Trophoblast cell (in vitro differentiated cells and primary cell): ENCODE measurements around the gene ZNF141.

Experiments
- DNase-seq, 2 donors: peaks; one replicate each; pipeline ENCODE4 v3.0.0-alpha.2; 2016
- H2AFZ ChIP-seq: 2 replicates; pipeline ENCODE4 v1.6.1; 2013; ENCODE audit warnings: low read length, moderate library complexity, mild to moderate bottlenecking; ENCODE audit not compliant: insufficient read depth, poor library complexity
- H2AK5ac ChIP-seq: 2 replicates; pipeline ENCODE4 v1.6.1; 2013; ENCODE audit warnings: mild to moderate bottlenecking, low read length
- H2BK120ac ChIP-seq: 2 replicates; pipeline ENCODE4 v1.6.1; 2013; ENCODE audit warnings: low read length, mild to moderate bottlenecking, moderate library complexity; ENCODE audit not compliant: insufficient read depth, poor library complexity
- H2BK12ac ChIP-seq: 2 replicates; pipeline ENCODE4 v1.6.1; 2013; ENCODE audit warnings: mild to moderate bottlenecking, low read length, moderate library complexity
- H2BK5ac ChIP-seq: 2 replicates; pipeline ENCODE4 v1.6.1; 2013; ENCODE audit warnings: low read length, low read depth, moderate library complexity, mild to moderate bottlenecking; ENCODE audit not compliant: poor library complexity
- H3K14ac ChIP-seq: 2 replicates; pipeline ENCODE4 v1.6.1; 2013; ENCODE audit warnings: mild to moderate bottlenecking, low read length
- H3K18ac ChIP-seq: 2 replicates; pipeline ENCODE4 v1.6.1; 2013; ENCODE audit warnings: mild to moderate bottlenecking, low read length
- H3K23ac ChIP-seq: 2 replicates; pipeline ENCODE4 v1.6.1; 2013; ENCODE audit warnings: low read length
- H3K27ac ChIP-seq: 2 replicates; pipeline ENCODE4 v1.5.1; 2013; ENCODE audit warnings: low read depth, mild to moderate bottlenecking, inconsistent platforms, low read length, moderate library complexity
- H3K27me3 ChIP-seq: 2 replicates; pipeline ENCODE4 v1.6.1; 2013; ENCODE audit warnings: inconsistent platforms, mild to moderate bottlenecking, low read length, moderate library complexity; ENCODE audit not compliant: insufficient read depth
- H3K36me3 ChIP-seq, 2 experiments: 1 replicate in 1 of 2; 2 replicates in 1 of 2; pipeline ENCODE4 v1.6.1; 2013; ENCODE audit warnings: low read length in 2 of 2, mild to moderate bottlenecking in 2 of 2, moderate library complexity in 1 of 2; ENCODE audit not compliant: insufficient read depth in 2 of 2, control insufficient read depth in 1 of 2
- H3K4ac ChIP-seq: 2 replicates; pipeline ENCODE4 v1.6.1; 2013; ENCODE audit warnings: low read depth, mild to moderate bottlenecking, low read length, moderate library complexity
- H3K4me1 ChIP-seq, 2 experiments: 1 replicate in 1 of 2; 2 replicates in 1 of 2; pipeline ENCODE4 v1.6.1; 2013; ENCODE audit warnings: low read length in 2 of 2, mild to moderate bottlenecking in 2 of 2, moderate library complexity in 1 of 2; ENCODE audit not compliant: insufficient read depth in 2 of 2, control insufficient read depth in 1 of 2
- H3K4me2 ChIP-seq: 2 replicates; pipeline ENCODE4 v1.6.1; 2013; ENCODE audit warnings: inconsistent platforms, mild to moderate bottlenecking, low read length, moderate library complexity
- H3K4me3 ChIP-seq: 2 replicates; pipeline ENCODE4 v1.5.1; 2013; ENCODE audit warnings: mild to moderate bottlenecking, low read depth, low read length, inconsistent platforms
- H3K79me1 ChIP-seq: one replicate; pipeline ENCODE4 v1.6.1; 2013; ENCODE audit warnings: low read length
- H3K79me2 ChIP-seq: 2 replicates; pipeline ENCODE4 v1.6.1; 2013; ENCODE audit warnings: low read length, mild to moderate bottlenecking; ENCODE audit not compliant: control insufficient read depth, insufficient read depth, poor library complexity
- H3K9ac ChIP-seq: 2 replicates; pipeline ENCODE4 v1.6.1; 2013; ENCODE audit warnings: mild to moderate bottlenecking, low read length
- H3K9me3 ChIP-seq: 2 replicates; pipeline ENCODE4 v1.6.1; 2013; ENCODE audit warnings: low read depth, mild to moderate bottlenecking, control low read depth, inconsistent platforms, low read length; ENCODE audit not compliant: insufficient read depth
- H4K12ac ChIP-seq: 2 replicates; pipeline ENCODE4 v1.6.1; 2013; ENCODE audit warnings: low read depth, mild to moderate bottlenecking, low read length, moderate library complexity
- H4K8ac ChIP-seq: 2 replicates; pipeline ENCODE4 v1.6.1; 2013; ENCODE audit warnings: low read depth, mild to moderate bottlenecking, low read length, moderate library complexity
- H4K91ac ChIP-seq: one replicate; pipeline ENCODE4 v1.6.1; 2013; ENCODE audit warnings: low read depth, mild to moderate bottlenecking, low read length, moderate library complexity
- WGBS: extraction: QIAGEN DNeasy Blood & Tissue Kit; methylation state at CpG from one replicate; pipeline ENCODE4 v1.1.7; 2013; ENCODE audit warnings: missing lambda C conversion rate; ENCODE audit not compliant: insufficient read length, insufficient coverage; ENCODE audit errors: extremely low coverage; 5-methylcytosine and 5-hydroxymethylcytosine counted together

Gene ZNF141

GRCh38 chr4:373062-373839, 35.6 kb downstream of the ZNF141 start:
- Histone ChIP-seq H2BK12ac (no peak overlapping the region), H2BK120ac (no peak overlapping the region), H3K27ac (no peak overlapping the region), H4K91ac (no peak overlapping the region), H3K4me3 (no peak overlapping the region), H3K9me3 (peaks cover 13% of the 10 kb centered on the region), H2AFZ (no peak overlapping the region), H3K79me1 (no peaks in the 10 kb centered on the region), H3K4ac (no peak overlapping the region), H3K36me3 (peaks cover 13 to 15% of the 10 kb centered on the region in 2 experiments), H3K9ac (no peak overlapping the region), H4K12ac (no peak overlapping the region), H3K23ac (no peak overlapping the region), H3K4me2 (no peak overlapping the region), H3K14ac (no peak overlapping the region), H2AK5ac (no peak overlapping the region), H3K27me3 (no peaks in the 10 kb centered on the region), H3K18ac (no peak overlapping the region), H3K4me1 (no peaks in the 10 kb centered on the region), H3K79me2 (no peaks in the 10 kb centered on the region), H2BK5ac (no peak overlapping the region), H4K8ac (no peak overlapping the region)
- no peak for DNase-seq
- no CpG with 5 or more reads among the region's 7 CpGs for WGBS

- Histone ChIP-seq H3K4me3 (no peak overlapping the region), H2BK12ac (no peak overlapping the region), H3K18ac (no peak overlapping the region), H3K79me2 (no peaks in the 10 kb centered on the region), H3K27ac (no peak overlapping the region), H2AK5ac (no peak overlapping the region), H3K36me3 (peaks cover 11 to 16% of the 10 kb centered on the region in 2 experiments), H3K9ac (no peak overlapping the region), H4K91ac (no peak overlapping the region), H2BK120ac (no peak overlapping the region), H3K79me1 (no peaks in the 10 kb centered on the region), H3K4ac (no peak overlapping the region), H2AFZ (no peak overlapping the region), H3K14ac (no peak overlapping the region), H4K8ac (no peak overlapping the region), H3K4me2 (no peak overlapping the region), H2BK5ac (no peak overlapping the region), H3K27me3 (no peaks in the 10 kb centered on the region), H3K23ac (no peak overlapping the region), H3K9me3 (peaks cover 12% of the 10 kb centered on the region), H4K12ac (no peak overlapping the region), H3K4me1 (no peaks in the 10 kb centered on the region)
- DNase-seq = no peak
- WGBS = no CpG with 5 or more reads among the region's 6 CpGs
Observed at GRCh38 chr4:374298-375160, 36.9 kb downstream of the ZNF141 start.

- no peak overlapping the region for H3K4me3 ChIP-seq
- no peak overlapping the region for H4K8ac ChIP-seq
- H2BK5ac ChIP-seq = no peak overlapping the region
- no peak overlapping the region for H3K4me2 ChIP-seq
- no peak for DNase-seq
- H3K23ac ChIP-seq = no peak overlapping the region
- H3K27ac ChIP-seq = no peak overlapping the region
- no peak overlapping the region for H4K91ac ChIP-seq
- no peaks in the 10 kb centered on the region for H3K27me3 ChIP-seq
- H2AK5ac ChIP-seq = no peak overlapping the region
- H4K12ac ChIP-seq = no peak overlapping the region
- H3K14ac ChIP-seq = no peak overlapping the region
- WGBS = no CpG with 5 or more reads among the region's 10 CpGs
- H3K18ac ChIP-seq = no peak overlapping the region
- no peak overlapping the region for H3K4ac ChIP-seq
- peaks cover 0 to 2% of the 10 kb centered on the region in 2 experiments for H3K36me3 ChIP-seq
- H3K79me2 ChIP-seq = no peaks in the 10 kb centered on the region
- H3K9me3 ChIP-seq = peaks cover 27% of the 10 kb centered on the region
- H3K79me1 ChIP-seq = no peaks in the 10 kb centered on the region
- H2BK12ac ChIP-seq = no peak overlapping the region
- H3K9ac ChIP-seq = no peak overlapping the region
- H2BK120ac ChIP-seq = no peak overlapping the region
- no peaks in the 10 kb centered on the region for H3K4me1 ChIP-seq
- H2AFZ ChIP-seq = no peak overlapping the region
Observed at GRCh38 chr4:384311-385010, 46.8 kb downstream of the ZNF141 start.

- no peak overlapping the region for H3K18ac ChIP-seq
- no peak overlapping the region for H4K8ac ChIP-seq
- H3K9me3 ChIP-seq = peaks cover 33% of the 10 kb centered on the region
- no CpG with 5 or more reads among the region's 46 CpGs for WGBS
- no peaks in the 10 kb centered on the region for H3K4me1 ChIP-seq
- H3K79me1 ChIP-seq = no peaks in the 10 kb centered on the region
- H3K23ac ChIP-seq = no peak overlapping the region
- no peak overlapping the region for H4K91ac ChIP-seq
- H3K79me2 ChIP-seq = no peaks in the 10 kb centered on the region
- H2AK5ac ChIP-seq = no peak overlapping the region
- DNase-seq = no peak
- peak overlapping the region; percentile 27 for H3K4me3 ChIP-seq
- no peak overlapping the region for H3K4me2 ChIP-seq
- H2AFZ ChIP-seq = no peak overlapping the region
- H3K27me3 ChIP-seq = no peaks in the 10 kb centered on the region
- no peak overlapping the region for H2BK12ac ChIP-seq
- H3K9ac ChIP-seq = no peak overlapping the region
- no peak overlapping the region for H3K14ac ChIP-seq
- no peak overlapping the region for H2BK5ac ChIP-seq
- peaks cover 0 to 2% of the 10 kb centered on the region in 2 experiments for H3K36me3 ChIP-seq
- no peak overlapping the region for H2BK120ac ChIP-seq
- no peak overlapping the region for H3K4ac ChIP-seq
- H4K12ac ChIP-seq = peak overlapping the region; percentile 40
- no peak overlapping the region for H3K27ac ChIP-seq
Observed at GRCh38 chr4:385934-386707, 48.5 kb downstream of the ZNF141 start.
